Upper lobe of left lung (tissue), 6 donors: ENCODE data around the gene EVI2A. TPM values are rescaled to one million over a fixed set of nuclear protein-coding genes. Genes with fewer than 3 reads are reported as not detected.

Experiments
- ATAC-seq, 2 donors: fragments of 200-7000 bp; cut with Tn5 transposase; one replicate each; pipeline ENCODE4 v1.9.1; 2022; ENCODE audit warnings: mild to moderate bottlenecking in 2 of 2, moderate library complexity in 2 of 2; ENCODE audit not compliant: low FRiP score in 2 of 2
- DNase-seq, 2 donors: peaks; one replicate each; pipeline ENCODE4 v3.0.0-alpha.2; 2019 to 2020
- H3K27ac ChIP-seq, 4 donors: fragments of 200-600 bp; sonication (generic); one replicate each; pipeline ENCODE4 v1.5.1; 2016 to 2019
- H3K27me3 ChIP-seq, 4 donors: fragments of 200-600 bp; sonication (generic); one replicate each; pipeline ENCODE4 v1.5.1; 2017 to 2019
- H3K36me3 ChIP-seq, 4 donors: fragments of 200-600 bp; sonication (generic); one replicate each; pipeline ENCODE4 v1.5.1; 2016 to 2019
- H3K4me1 ChIP-seq, 4 donors: fragments of 200-600 bp; sonication (generic); one replicate each; pipeline ENCODE4 v1.5.1; 2018 to 2019
- H3K4me3 ChIP-seq, 4 donors: fragments of 200-600 bp; sonication (generic); one replicate each; pipeline ENCODE4 v1.5.1; 2017 to 2019; ENCODE audit warnings: mild to moderate bottlenecking in 2 of 4, moderate library complexity in 1 of 4
- H3K9me3 ChIP-seq, 4 donors: fragments of 200-600 bp; sonication (generic); one replicate each; pipeline ENCODE4 v1.5.1; 2018 to 2019
- CTCF ChIP-seq, 6 experiments: fragments of 450-650 bp in 4 of 6; fragments of 200-600 bp in 2 of 6; sonication (generic) in 2 of 6; IDR thresholded peaks; one replicate each; pipeline ENCODE4 v1.5.1; 2016 to 2019; ENCODE audit warnings: antibody characterized with exemption in 6 of 6
- EP300 ChIP-seq, 4 donors: sonication (generic); formaldehyde crosslinking; IDR thresholded peaks; one replicate each; pipeline ENCODE4 v1.5.1; 2017; ENCODE audit warnings: antibody characterized with exemption in 4 of 4, control low read depth in 2 of 4
- POLR2A ChIP-seq, 4 donors: fragments of 450-650 bp; IDR thresholded peaks; one replicate each; pipeline ENCODE4 v1.5.1; 2016 to 2017; ENCODE audit warnings: antibody characterized with exemption in 4 of 4, mild to moderate bottlenecking in 2 of 4
- POLR2AphosphoS5 ChIP-seq, 2 donors: sonication (generic); formaldehyde crosslinking; IDR thresholded peaks; one replicate each; pipeline ENCODE4 v1.5.1; 2017; ENCODE audit warnings: antibody characterized with exemption in 2 of 2
- WGBS, 2 donors: methylation state at CpG; one replicate each; pipeline ENCODE4 v1.1.5; 2017 to 2018; 5-methylcytosine and 5-hydroxymethylcytosine counted together
- total RNA-seq, 6 donors: library from RNA; depleted of rRNA in 4 of 6; stranded (reverse); fragments of >200 nt in 4 of 6; gene quantifications; one replicate each; pipeline versions ENCODE4 v1.1.0 to v1.2.1, GENCODE V29; 2016 to 2021
- donor health status: DM: no; HTN: no; CAD: no; lungs with moderate emphysema.
- donor health status: DM: no; HTN: yes; CAD: no; lungs with severe emphysema.

Gene EVI2A
- total RNA-seq, 6 donors from 2014 or later: 6.1 to 31.3 (median 23.8) TPM

GRCh38 chr17:31321966-31322365 is 544 bp upstream of the EVI2A start:
- H3K9me3 ChIP-seq: no peaks in the 10 kb centered on the region
- ATAC-seq (no peak), DNase-seq (no peak)
- H3K4me3 ChIP-seq: peak overlapping the region in 1 of 4 donors; percentile 25
- no peaks in the 10 kb centered on the region for H3K27me3 ChIP-seq
- no peak for TF ChIP-seq POLR2A (IDR thresholded peaks at IDR 0.05)
- TF ChIP-seq CTCF (IDR thresholded peaks at IDR 0.05): no peak
- no peak for TF ChIP-seq POLR2AphosphoS5 (IDR thresholded peaks at IDR 0.05)
- no peak for TF ChIP-seq EP300 (IDR thresholded peaks at IDR 0.05)
- 87% methylated on average over 4 of the region's 4 CpGs for WGBS, 2 donors
- peaks cover 0 to 11% (median 8%) of the 10 kb centered on the region in 4 donors for H3K36me3 ChIP-seq
- H3K4me1 ChIP-seq: peaks cover 0 to 7% (median 2%) of the 10 kb centered on the region in 4 donors
- H3K27ac ChIP-seq: peak overlapping the region in 2 of 4 donors; percentile 82 to 84

DNA sequence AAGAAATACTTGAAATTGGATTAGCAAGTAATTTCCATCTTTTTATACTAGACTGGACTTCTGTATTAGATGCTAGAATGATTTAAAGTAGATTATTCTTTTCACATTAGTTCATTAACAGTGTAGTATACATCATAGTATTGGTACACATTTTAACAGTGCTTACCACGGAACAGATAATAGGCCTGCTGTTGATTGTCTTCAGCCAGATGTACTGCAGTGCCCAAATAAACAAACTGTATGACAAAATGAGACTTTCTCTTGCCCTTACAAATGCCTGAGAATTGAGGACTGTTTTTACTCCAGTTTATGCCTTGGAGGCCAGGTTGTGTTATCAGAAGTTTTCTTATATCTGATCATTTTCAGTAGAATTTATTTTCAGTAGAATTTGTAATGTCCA is 631 bp downstream of the EVI2A start:
- peak overlapping the region; percentile 59 to 86 (median 83) for H3K27ac ChIP-seq
- H3K36me3 ChIP-seq: peaks cover 0 to 2% (median 0%) of the 10 kb centered on the region in 4 donors
- H3K27me3 ChIP-seq: no peaks in the 10 kb centered on the region
- no peaks in the 10 kb centered on the region for H3K9me3 ChIP-seq
- 37 to 50% methylated on average over 1 of the region's 1 CpG for WGBS, 2 donors
- ATAC-seq (no peak), DNase-seq (no peak)
- H3K4me3 ChIP-seq: peak overlapping the region in 3 of 4 donors; percentile 20 to 38 (median 25)
- TF ChIP-seq EP300 (IDR thresholded peaks at IDR 0.05) (no peak), POLR2A (IDR thresholded peaks at IDR 0.05) (no peak), POLR2AphosphoS5 (IDR thresholded peaks at IDR 0.05) (no peak), CTCF (IDR thresholded peaks at IDR 0.05) (no peak)
- peaks cover 0 to 7% (median 2%) of the 10 kb centered on the region in 4 donors for H3K4me1 ChIP-seq

- ATAC-seq: no peak
- TF ChIP-seq CTCF (IDR thresholded peaks at IDR 0.05) (no peak), POLR2AphosphoS5 (IDR thresholded peaks at IDR 0.05) (no peak), POLR2A (IDR thresholded peaks at IDR 0.05) (no peak), EP300 (IDR thresholded peaks at IDR 0.05) (no peak)
- Histone ChIP-seq H3K4me3 (peak overlapping the region in 2 of 4 donors; percentile 25 to 38), H3K27me3 (no peaks in the 10 kb centered on the region), H3K27ac (peak overlapping the region; percentile 59 to 86 (median 83)), H3K9me3 (no peaks in the 10 kb centered on the region), H3K4me1 (peaks cover 0 to 7% (median 4%) of the 10 kb centered on the region in 4 donors), H3K36me3 (no peaks in the 10 kb centered on the region)
- 45 to 69% methylated on average over 2 of the region's 2 CpGs for WGBS, 2 donors
- no peak for DNase-seq
Measured at GRCh38 chr17:31320241-31320640, 1.2 kb downstream of the EVI2A start.

- H3K27me3 ChIP-seq: no peaks in the 10 kb centered on the region
- DNase-seq (no peak), ATAC-seq (peak in 1 of 2 donors; percentile 53)
- H3K36me3 ChIP-seq: no peaks in the 10 kb centered on the region
- H3K4me3 ChIP-seq: peak overlapping the region in 3 of 4 donors; percentile 8 to 38 (median 25)
- no peak for TF ChIP-seq POLR2AphosphoS5 (IDR thresholded peaks at IDR 0.05)
- no peak for TF ChIP-seq POLR2A (IDR thresholded peaks at IDR 0.05)
- no peak for TF ChIP-seq CTCF (IDR thresholded peaks at IDR 0.05)
- no peak for TF ChIP-seq EP300 (IDR thresholded peaks at IDR 0.05)
- H3K27ac ChIP-seq: peak overlapping the region; percentile 65 to 86 (median 83)
- no peaks in the 10 kb centered on the region for H3K9me3 ChIP-seq
- WGBS, 2 donors: 55 to 70% methylated on average over 5 of the region's 5 CpGs
- H3K4me1 ChIP-seq: peaks cover 3 to 7% (median 4%) of the 10 kb centered on the region in 4 donors
Measured at GRCh38 chr17:31318851-31319661, 2.4 kb downstream of the EVI2A start.
